HL-60/S4 treated with retinoic acid at 250 ng/mL for 4 days and 3 days (cell line): ENCODE data around the gene CHD9.

Experiments used
- in situ Hi-C: fragments of 300-500 bp; cut with MboI; formaldehyde crosslinking; loops from 2 replicates; pipeline ENCODE4 v1.7.0; 2022; ENCODE audit warnings: low sequenced_read_pairs

The CHD9 gene

DNA sequence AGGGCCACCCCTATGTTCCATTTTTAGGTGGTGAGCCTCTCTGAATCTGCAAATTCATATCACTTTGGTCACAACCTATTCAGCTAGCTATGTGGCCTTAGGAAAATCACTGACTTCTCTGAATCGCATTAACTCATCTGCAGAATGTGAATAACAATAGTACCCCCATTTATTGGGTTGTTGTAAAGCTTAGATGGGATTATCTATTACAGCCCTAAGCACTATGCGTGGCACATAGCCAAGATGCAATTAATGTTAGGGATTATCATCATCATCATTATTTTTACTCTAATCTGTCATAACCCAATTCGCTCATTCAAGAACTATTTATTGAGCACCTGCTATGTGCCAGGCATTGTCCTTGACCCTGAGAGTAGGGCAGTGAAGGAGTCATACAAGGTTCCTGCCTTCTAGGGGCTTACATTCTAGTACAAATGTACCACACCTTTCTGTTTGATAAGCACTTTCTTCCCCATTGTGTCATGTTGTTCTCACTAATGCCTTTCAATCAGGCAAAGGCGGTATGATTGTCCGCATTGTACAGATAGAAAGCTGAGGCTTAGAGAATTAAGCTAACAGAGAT is 38.5 kb downstream of the CHD9 start:
- in situ Hi-C loops, result no loop called here

GRCh38 chr16:53094013-53094630 is 39.3 kb downstream of the CHD9 start:
- in situ Hi-C loops, result no loop called here

- in situ Hi-C loops, result no loop called here
Measured at GRCh38 chr16:53097190-53097589, 42.4 kb downstream of the CHD9 start.

GRCh38 chr16:53098526-53099317 is 43.9 kb downstream of the CHD9 start:
- in situ Hi-C loops, result no loop called here

- in situ Hi-C loops, result no loop called here
Measured at GRCh38 chr16:53099318-53100130, 44.7 kb downstream of the CHD9 start.

- in situ Hi-C loops, result no loop called here
Measured at GRCh38 chr16:53100131-53100748, 45.4 kb downstream of the CHD9 start.

DNA sequence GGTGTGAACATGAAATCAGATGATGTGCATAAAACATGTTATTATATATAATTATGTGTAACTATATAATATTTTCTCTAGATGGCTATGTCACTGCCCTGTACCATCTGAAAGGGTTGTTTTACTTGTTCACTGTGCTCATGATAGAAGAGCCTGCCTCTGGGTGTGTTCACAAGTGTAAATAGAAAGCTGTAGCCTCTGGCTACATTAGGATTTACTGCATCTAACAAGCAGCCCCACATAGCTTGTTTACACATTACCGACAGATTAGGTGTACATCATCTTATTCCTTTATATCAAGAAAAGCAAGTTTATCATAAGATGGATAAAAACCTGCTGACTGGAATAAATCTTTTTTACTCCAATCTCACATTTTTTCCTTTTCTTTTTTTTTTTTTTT is 46.1 kb downstream of the CHD9 start:
- in situ Hi-C loops, result no loop called here

DNA sequence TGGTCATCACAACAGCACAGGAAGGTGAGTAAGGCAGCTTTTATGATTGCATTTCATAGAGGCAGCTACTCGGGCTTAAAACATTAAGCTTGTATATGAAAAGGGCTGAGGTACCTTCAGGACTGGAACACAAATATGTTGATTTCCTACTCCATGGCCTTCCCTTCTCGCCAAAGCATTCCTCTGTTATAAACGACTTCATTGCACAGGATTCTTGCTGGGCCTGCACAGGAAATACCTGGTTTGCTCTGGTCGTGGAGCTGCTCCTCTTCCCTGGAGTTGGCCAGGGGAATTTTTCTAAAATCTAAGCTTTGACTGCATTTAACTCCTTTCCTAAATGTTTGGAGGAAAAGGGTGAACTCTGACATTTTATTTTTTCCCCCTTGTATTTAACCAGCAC is 49.0 kb downstream of the CHD9 start:
- in situ Hi-C loops, result no loop called here

DNA sequence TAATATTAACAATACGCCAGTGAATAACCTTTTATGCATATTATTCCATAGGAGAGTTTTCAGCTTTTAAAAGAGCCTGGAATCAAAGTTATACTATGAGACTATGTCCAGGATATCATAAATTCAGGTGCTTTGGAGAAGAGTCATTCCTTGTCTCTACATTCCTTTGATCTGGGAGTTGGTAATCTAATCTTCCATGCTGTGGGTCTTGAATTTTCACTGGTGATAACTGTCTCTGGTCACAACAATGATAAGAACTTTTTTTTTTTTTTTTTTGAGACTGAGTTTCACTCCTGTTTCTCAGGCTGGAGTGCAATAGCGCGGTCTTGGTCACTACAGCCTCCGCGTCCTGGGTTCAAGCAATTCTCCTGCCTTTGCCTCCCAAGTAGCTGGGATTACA is 50.8 kb downstream of the CHD9 start:
- in situ Hi-C loops, result no loop called here

DNA sequence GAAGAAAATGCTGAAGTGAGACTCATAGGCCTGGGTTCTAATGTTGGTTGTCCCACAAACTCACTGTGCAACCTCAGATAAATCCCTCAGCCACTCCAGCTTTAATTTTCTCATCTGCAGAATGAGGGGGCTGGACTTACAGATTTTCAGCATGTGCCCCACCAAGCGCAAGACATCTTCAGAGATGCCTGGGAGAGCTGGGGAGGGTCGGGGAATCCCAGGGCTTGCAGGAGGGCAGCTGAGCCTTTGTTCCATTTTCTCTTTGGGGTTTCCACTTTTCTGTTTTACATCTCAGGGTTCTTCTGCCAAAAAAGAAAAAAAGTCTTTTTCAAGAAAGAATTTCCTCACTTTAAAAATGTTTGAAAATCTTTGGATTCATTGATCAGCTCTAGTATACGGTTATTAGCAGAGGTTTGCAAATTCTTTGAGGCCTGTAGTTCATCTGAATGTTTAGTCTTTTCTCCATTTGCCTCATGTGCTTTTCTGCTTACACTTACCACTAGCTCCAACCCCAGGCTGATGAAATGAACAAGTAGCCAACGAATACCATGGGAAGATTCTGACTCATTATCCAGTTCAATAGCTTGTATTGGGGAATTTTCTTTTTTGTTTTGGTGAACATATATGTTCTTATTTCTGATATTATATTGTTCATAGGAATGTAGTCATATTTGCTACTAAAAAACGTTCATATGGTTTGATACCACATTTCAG is 56.4 kb downstream of the CHD9 start:
- in situ Hi-C loops, result no loop called here

DNA sequence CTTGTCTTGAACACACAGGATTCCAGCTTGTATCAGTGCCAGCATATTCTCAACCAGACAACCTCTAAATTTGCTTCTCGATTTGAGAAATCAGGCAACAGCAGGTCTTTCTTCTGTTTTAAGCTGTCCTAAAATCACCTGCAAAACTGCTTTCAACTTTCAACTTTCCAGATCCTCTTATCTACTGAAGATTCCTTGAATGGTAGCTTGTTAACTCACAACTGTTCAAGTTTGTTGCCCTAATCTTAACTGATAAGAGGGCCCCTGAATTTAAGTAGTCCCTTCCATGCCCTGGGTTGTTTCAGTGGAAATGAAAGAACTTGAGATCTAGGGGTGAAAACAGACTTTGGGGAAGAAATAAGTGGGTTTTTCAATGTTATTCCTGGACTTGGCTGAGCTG is 57.2 kb downstream of the CHD9 start:
- in situ Hi-C loops, result no loop called here

GRCh38 chr16:53115047-53115446 is 60.3 kb downstream of the CHD9 start:
- in situ Hi-C loops, result no loop called here

GRCh38 chr16:53115773-53116172 is 61.0 kb downstream of the CHD9 start:
- in situ Hi-C loops, result no loop called here

DNA sequence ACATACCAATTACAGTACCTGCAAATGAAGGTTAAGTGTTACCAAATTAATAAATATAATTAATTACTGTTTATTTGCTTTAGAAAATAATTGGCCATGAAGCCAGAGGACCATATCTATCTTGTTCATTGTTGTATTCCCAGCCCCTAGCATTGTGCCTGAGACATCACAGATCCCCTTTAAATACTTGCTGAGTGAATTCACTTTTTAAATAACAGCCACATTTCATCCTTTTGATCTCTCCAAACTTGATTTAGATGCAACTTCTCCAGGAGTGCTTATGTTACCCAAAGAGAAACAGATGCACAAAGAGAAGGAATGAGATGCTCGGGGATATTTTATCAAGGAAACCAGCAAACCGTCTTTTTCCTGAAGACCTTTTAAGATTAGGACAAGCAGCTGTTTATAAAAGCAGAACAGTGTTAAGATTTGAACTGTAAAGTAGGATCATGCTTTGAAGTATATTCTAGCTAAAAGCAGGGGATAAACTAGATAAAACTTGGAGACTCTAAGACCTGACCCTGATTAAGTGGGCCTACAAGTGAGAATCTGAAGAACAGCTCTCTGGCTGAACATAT is 66.3 kb downstream of the CHD9 start:
- in situ Hi-C loops, result no loop called here

- in situ Hi-C loops, result no loop called here
Measured at GRCh38 chr16:53121661-53122060, 66.9 kb downstream of the CHD9 start.

- in situ Hi-C loops, result no loop called here
Measured at GRCh38 chr16:53123747-53124146, 69.0 kb downstream of the CHD9 start.

GRCh38 chr16:53126390-53126789 is 71.6 kb downstream of the CHD9 start:
- in situ Hi-C loops, result no loop called here

GRCh38 chr16:53129281-53130158 is 74.7 kb downstream of the CHD9 start:
- in situ Hi-C loops, result no loop called here
